Smooth muscle cell (in vitro differentiated cells): Measurements from ENCODE around the gene TTLL5. TPM values are rescaled to one million over a fixed set of nuclear protein-coding genes. Genes with fewer than 3 reads are reported as not detected.

Experiments used
- DNase-seq: peaks from one replicate; lab custom pipeline; 2025; ENCODE audit not compliant: unreplicated experiment; lab: John Stamatoyannopoulos, UW
- H2AFZ ChIP-seq: fragments of 200-600 bp; sonication (generic); 2 replicates; pipeline ENCODE4 v1.6.0; 2016; ENCODE audit warnings: antibody characterized with exemption, low read depth, mild to moderate bottlenecking
- H3F3A ChIP-seq: fragments of 200-600 bp; sonication (generic); 2 replicates; pipeline ENCODE4 v1.6.0; 2017; ENCODE audit warnings: antibody characterized with exemption, low read depth
- H3K27ac ChIP-seq: fragments of 200-600 bp; sonication (generic); 2 replicates; pipeline ENCODE4 v1.5.1; 2016; ENCODE audit warnings: low read depth, mild to moderate bottlenecking
- H3K27me3 ChIP-seq: fragments of 200-600 bp; sonication (generic); 2 replicates; pipeline ENCODE4 v1.6.1; 2016; ENCODE audit warnings: low read depth, mild to moderate bottlenecking
- H3K36me3 ChIP-seq: fragments of 200-600 bp; sonication (generic); 2 replicates; pipeline ENCODE4 v1.5.1; 2016; ENCODE audit warnings: low read depth
- H3K4me1 ChIP-seq: fragments of 200-600 bp; sonication (generic); 2 replicates; pipeline ENCODE4 v1.5.1; 2016; ENCODE audit warnings: low read depth
- H3K4me2 ChIP-seq: fragments of 200-600 bp; sonication (generic); 2 replicates; pipeline ENCODE4 v1.6.0; 2016; ENCODE audit warnings: mild to moderate bottlenecking
- H3K4me3 ChIP-seq: fragments of 200-600 bp; sonication (generic); 2 replicates; pipeline ENCODE4 v1.5.1; 2016; ENCODE audit warnings: mild to moderate bottlenecking
- H3K79me2 ChIP-seq: fragments of 200-600 bp; sonication (generic); 2 replicates; pipeline ENCODE4 v1.6.0; 2016; ENCODE audit warnings: low read depth, mild to moderate bottlenecking
- H3K9ac ChIP-seq: fragments of 200-600 bp; sonication (generic); 2 replicates; pipeline ENCODE4 v1.6.0; 2016; ENCODE audit warnings: low read depth
- H3K9me3 ChIP-seq: fragments of 200-600 bp; sonication (generic); replicated peaks from 2 replicates; pipeline ENCODE4 v1.5.1; 2016; ENCODE audit warnings: low read depth
- H4K20me1 ChIP-seq: fragments of 200-600 bp; sonication (generic); 2 replicates; pipeline ENCODE4 v1.6.0; 2016; ENCODE audit warnings: low read depth
- CTCF ChIP-seq: fragments of 200-600 bp; sonication (generic); IDR thresholded peaks from 2 replicates; pipeline ENCODE4 v1.5.1; 2017; ENCODE audit warnings: borderline replicate concordance, mild to moderate bottlenecking, antibody characterized with exemption; ENCODE audit not compliant: insufficient read depth, poor library complexity, severe bottlenecking
- WGBS: methylation state at CpG from one replicate; pipeline ENCODE4 v1.1.7; 2016; ENCODE audit warnings: low lambda C conversion rate; 5-methylcytosine and 5-hydroxymethylcytosine counted together
- polyA plus RNA-seq: library from polyadenylated mRNA; unstranded; fragments of >200 nt; fragmentation: Nextera tagmentation; extraction: Ambion mirVana; gene quantifications from 2 replicates; pipeline ENCODE4 v1.2.1, GENCODE V29; 2016
- total RNA-seq: library from RNA; depleted of rRNA; stranded (reverse); fragments of >200 nt; gene quantifications from 2 replicates; pipeline ENCODE4 v1.2.3, GENCODE V29; 2014

Gene TTLL5
- total and polyA plus RNA-seq, 2 experiments from 2014 or later = 12.6 to 38.0 TPM

- no peak for TF ChIP-seq CTCF
- WGBS = 97% methylated on average over 4 of the region's 4 CpGs
- H3K4me3 ChIP-seq = no peak overlapping the region
Observed at GRCh38 chr14:75673345-75674035, 12.4 kb downstream of the TTLL5 start.

GRCh38 chr14:75675265-75675960 is 14.4 kb downstream of the TTLL5 start:
- no peak overlapping the region for H3K9ac ChIP-seq
- WGBS = 60% methylated on average over 2 of the region's 2 CpGs
- peaks cover 15% of the 10 kb centered on the region for H4K20me1 ChIP-seq
- H3K4me2 ChIP-seq = no peak overlapping the region
- H2AFZ ChIP-seq = no peak overlapping the region
- H3K27ac ChIP-seq = no peak overlapping the region
- TF ChIP-seq CTCF = no peak
- DNase-seq = no peak
- no peaks in the 10 kb centered on the region for H3K36me3 ChIP-seq
- H3K27me3 ChIP-seq = no peaks in the 10 kb centered on the region
- H3K4me1 ChIP-seq = peaks cover 3% of the 10 kb centered on the region
- no peaks in the 10 kb centered on the region for H3F3A ChIP-seq
- no peaks in the 10 kb centered on the region for H3K9me3 ChIP-seq
- H3K4me3 ChIP-seq = no peak overlapping the region
- peaks cover 7% of the 10 kb centered on the region for H3K79me2 ChIP-seq

More at GRCh38 chr14:75673345-75674035, 12.4 kb downstream of the TTLL5 start:
- DNase-seq = no peak
- Histone ChIP-seq H2AFZ (no peak overlapping the region), H3K27ac (no peak overlapping the region), H3K4me1 (peaks cover 3% of the 10 kb centered on the region), H3K9me3 (no peaks in the 10 kb centered on the region), H3K79me2 (peaks cover 7% of the 10 kb centered on the region), H3K36me3 (peaks cover 6% of the 10 kb centered on the region), H4K20me1 (peaks cover 15% of the 10 kb centered on the region), H3K9ac (no peak overlapping the region), H3K4me2 (no peak overlapping the region), H3F3A (no peaks in the 10 kb centered on the region), H3K27me3 (no peaks in the 10 kb centered on the region)

- 91% methylated on average over 2 of the region's 2 CpGs for WGBS
- Histone ChIP-seq H2AFZ (no peak overlapping the region), H3K4me2 (no peak overlapping the region), H3K27ac (no peak overlapping the region), H3F3A (no peaks in the 10 kb centered on the region), H4K20me1 (no peaks in the 10 kb centered on the region), H3K9me3 (no peaks in the 10 kb centered on the region), H3K4me3 (no peak overlapping the region), H3K9ac (no peak overlapping the region), H3K36me3 (peaks cover 12% of the 10 kb centered on the region), H3K4me1 (no peaks in the 10 kb centered on the region), H3K27me3 (no peaks in the 10 kb centered on the region), H3K79me2 (no peaks in the 10 kb centered on the region)
- DNase-seq = no peak
- no peak for TF ChIP-seq CTCF
Observed at GRCh38 chr14:75685910-75686309, 24.9 kb downstream of the TTLL5 start.
